ENCODE measurements around the gene NCKAP5.

Gene NCKAP5

GRCh38 chr2:132669908-132670495 lies 898.3 kb downstream of the NCKAP5 start, which contains the start of gene LYPD1:
TSS of gene LYPD1 (minus strand) at chr2:132670205. CDS start at chr2:132669932, 273 bp downstream.
- Histone ChIP-seq H3K4me3 (replicated peaks; ENCODE audit: insufficient read depth, low read length) (no peak within 1 kb of the TSS), H3K27ac (replicated peaks) (no peak within 1 kb of the TSS), H3K27me3 (ENCODE audit: insufficient read depth, poor library complexity, severe bottlenecking) (peaks cover 46% of the 10 kb centered on the region)
- DNase-seq (ENCODE audit: low read depth in 1 of 2, low spot score in 1 of 2), result no peak
- TF ChIP-seq REST (IDR thresholded peaks at IDR 0.05; ENCODE audit: insufficient replicate concordance, low read depth), result no peak
- no peak for TF ChIP-seq POLR2AphosphoS5 (IDR thresholded peaks at IDR 0.05; ENCODE audit: low read depth)
- TF ChIP-seq GABPA (IDR thresholded peaks at IDR 0.05; ENCODE audit: low read depth), result no peak
- no peak for TF ChIP-seq CTCF (IDR thresholded peaks at IDR 0.05; ENCODE audit: insufficient read depth, low read length)
- no peak for TF ChIP-seq SPI1 (IDR thresholded peaks at IDR 0.05; ENCODE audit: borderline replicate concordance, low read depth)

- Histone ChIP-seq H3K27ac (replicated peaks) (no peak overlapping the region), H3K27me3 (ENCODE audit: insufficient read depth, poor library complexity, severe bottlenecking) (peaks cover 46% of the 10 kb centered on the region), H3K4me3 (replicated peaks; ENCODE audit: insufficient read depth, low read length) (no peak overlapping the region)
- TF ChIP-seq REST (IDR thresholded peaks at IDR 0.05; ENCODE audit: insufficient replicate concordance, low read depth), result no peak
- no peak for TF ChIP-seq CTCF (IDR thresholded peaks at IDR 0.05; ENCODE audit: insufficient read depth, low read length)
- TF ChIP-seq POLR2AphosphoS5 (IDR thresholded peaks at IDR 0.05; ENCODE audit: low read depth), result no peak
- no peak for TF ChIP-seq GABPA (IDR thresholded peaks at IDR 0.05; ENCODE audit: low read depth)
- no peak for TF ChIP-seq SPI1 (IDR thresholded peaks at IDR 0.05; ENCODE audit: borderline replicate concordance, low read depth)
- no peak for DNase-seq (ENCODE audit: low read depth in 1 of 2, low spot score in 1 of 2)
Observed at GRCh38 chr2:132668987-132669907, 899.0 kb downstream of the NCKAP5 start.

GRCh38 chr2:132668189-132668823 lies 900.0 kb downstream of the NCKAP5 start:
- H3K4me3 ChIP-seq (replicated peaks; ENCODE audit: insufficient read depth, low read length), result no peak overlapping the region
- DNase-seq (ENCODE audit: low read depth in 1 of 2, low spot score in 1 of 2), result no peak
- no peak overlapping the region for H3K27ac ChIP-seq (replicated peaks)
- peaks cover 44% of the 10 kb centered on the region for H3K27me3 ChIP-seq (ENCODE audit: insufficient read depth, poor library complexity, severe bottlenecking)
- TF ChIP-seq SPI1 (IDR thresholded peaks at IDR 0.05; ENCODE audit: borderline replicate concordance, low read depth), result no peak
- no peak for TF ChIP-seq CTCF (IDR thresholded peaks at IDR 0.05; ENCODE audit: insufficient read depth, low read length)
- TF ChIP-seq GABPA (IDR thresholded peaks at IDR 0.05; ENCODE audit: low read depth), result no peak
- no peak for TF ChIP-seq POLR2AphosphoS5 (IDR thresholded peaks at IDR 0.05; ENCODE audit: low read depth)
- TF ChIP-seq REST (IDR thresholded peaks at IDR 0.05; ENCODE audit: insufficient replicate concordance, low read depth), result no peak

Data from HL-60 (cell line).